DOHH2 (cell line): Measurements from ENCODE around the gene PDZRN4.

Experiments used
- H3F3A ChIP-seq: fragments of 200-600 bp; sonication (generic), shearing (Covaris generic); 2 replicates; pipeline ENCODE4 v1.6.0; 2016; ENCODE audit warnings: antibody characterized with exemption, mild to moderate bottlenecking; ENCODE audit not compliant: control insufficient read depth, insufficient read depth
- H3K27ac ChIP-seq: fragments of 200-600 bp; sonication (generic); 2 replicates; pipeline ENCODE4 v1.5.1; 2014; ENCODE audit warnings: low read depth, mild to moderate bottlenecking, low read length, moderate library complexity
- H3K27me3 ChIP-seq: fragments of 200-600 bp; sonication (generic); 2 replicates; pipeline ENCODE4 v1.6.1; 2014; ENCODE audit warnings: mild to moderate bottlenecking, low read length, mixed read lengths; ENCODE audit not compliant: control insufficient read depth
- H3K36me3 ChIP-seq: fragments of 200-600 bp; sonication (generic); 2 replicates; pipeline ENCODE4 v1.6.1; 2014; ENCODE audit warnings: mild to moderate bottlenecking, low read length, moderate library complexity, mixed read lengths; ENCODE audit not compliant: control insufficient read depth
- H3K4me1 ChIP-seq: fragments of 200-600 bp; sonication (generic); 2 replicates; pipeline ENCODE4 v1.6.1; 2014; ENCODE audit warnings: mild to moderate bottlenecking, low read length, mixed read lengths; ENCODE audit not compliant: control insufficient read depth
- H3K4me2 ChIP-seq: fragments of 200-600 bp; sonication (generic); 2 replicates; pipeline ENCODE4 v1.6.0; 2014; ENCODE audit warnings: mild to moderate bottlenecking, low read length, moderate library complexity
- H3K4me3 ChIP-seq: fragments of 200-600 bp; sonication (generic); 2 replicates; pipeline ENCODE4 v1.5.1; 2014; ENCODE audit warnings: mild to moderate bottlenecking, low read length, mixed read lengths
- H3K79me2 ChIP-seq: fragments of 200-600 bp; sonication (generic); 2 replicates; pipeline ENCODE4 v1.6.1; 2014; ENCODE audit warnings: mild to moderate bottlenecking, low read length, mixed read lengths; ENCODE audit not compliant: control insufficient read depth
- H3K9me2 ChIP-seq: fragments of 200-600 bp; sonication (generic); replicated peaks from 2 replicates; pipeline ENCODE4 v1.6.1; 2014; ENCODE audit warnings: mild to moderate bottlenecking, low read length, mixed read lengths; ENCODE audit not compliant: control insufficient read depth
- H3K9me3 ChIP-seq: fragments of 200-600 bp; sonication (generic); 2 replicates; pipeline ENCODE4 v1.6.1; 2014; ENCODE audit warnings: antibody characterized with exemption, low read length, mixed read lengths; ENCODE audit not compliant: control insufficient read depth, insufficient read depth
- H4K20me1 ChIP-seq: fragments of 200-600 bp; sonication (generic); 2 replicates; pipeline ENCODE4 v1.6.0; 2014; ENCODE audit warnings: low read depth, mild to moderate bottlenecking, antibody characterized with exemption, low read length, moderate library complexity; ENCODE audit not compliant: control insufficient read depth, insufficient read depth
- CTCF ChIP-seq: fragments of 200-600 bp; sonication (generic); IDR thresholded peaks from one replicate; pipeline ENCODE4 v1.5.1; 2014; ENCODE audit warnings: antibody characterized with exemption, mild to moderate bottlenecking, low read depth, low read length; ENCODE audit not compliant: poor library complexity, severe bottlenecking
- EZH2phosphoT487 ChIP-seq: fragments of 200-600 bp; sonication (generic); IDR thresholded peaks from 2 replicates; pipeline ENCODE4 v1.6.1; 2017; ENCODE audit warnings: borderline replicate concordance, mild to moderate bottlenecking, antibody characterized with exemption, low read length, moderate library complexity, mixed read lengths

Gene PDZRN4

GRCh38 chr12:41585784-41586183 lies 397.7 kb downstream of the PDZRN4 start:
- Histone ChIP-seq H3K4me2 (no peak overlapping the region), H3K9me3 (no peaks in the 10 kb centered on the region), H3K4me3 (no peak overlapping the region), H3K79me2 (no peaks in the 10 kb centered on the region), H3K27me3 (no peaks in the 10 kb centered on the region), H3K4me1 (no peaks in the 10 kb centered on the region), H3F3A (no peaks in the 10 kb centered on the region), H4K20me1 (no peaks in the 10 kb centered on the region), H3K9me2 (no peaks in the 10 kb centered on the region), H3K27ac (no peak overlapping the region), H3K36me3 (no peaks in the 10 kb centered on the region)
- TF ChIP-seq CTCF (no peak), EZH2phosphoT487 (no peak)

GRCh38 chr12:41587574-41587973 lies 399.5 kb downstream of the PDZRN4 start:
- no peaks in the 10 kb centered on the region for H3K9me2 ChIP-seq
- TF ChIP-seq CTCF (no peak), EZH2phosphoT487 (no peak)
- no peaks in the 10 kb centered on the region for H3F3A ChIP-seq
- H3K79me2 ChIP-seq = no peaks in the 10 kb centered on the region
- H3K4me3 ChIP-seq = no peak overlapping the region
- H3K4me1 ChIP-seq = no peaks in the 10 kb centered on the region
- H3K9me3 ChIP-seq = no peaks in the 10 kb centered on the region
- H4K20me1 ChIP-seq = no peaks in the 10 kb centered on the region
- no peak overlapping the region for H3K4me2 ChIP-seq
- H3K36me3 ChIP-seq = no peaks in the 10 kb centered on the region
- H3K27me3 ChIP-seq = no peaks in the 10 kb centered on the region
- H3K27ac ChIP-seq = no peak overlapping the region

GRCh38 chr12:41589878-41590277 lies 401.8 kb downstream of the PDZRN4 start:
- Histone ChIP-seq H3K36me3 (no peaks in the 10 kb centered on the region), H4K20me1 (no peaks in the 10 kb centered on the region), H3K9me3 (no peaks in the 10 kb centered on the region), H3K9me2 (no peaks in the 10 kb centered on the region), H3K27me3 (no peaks in the 10 kb centered on the region), H3K79me2 (no peaks in the 10 kb centered on the region), H3F3A (no peaks in the 10 kb centered on the region), H3K4me2 (no peak overlapping the region), H3K4me3 (no peak overlapping the region), H3K27ac (no peak overlapping the region), H3K4me1 (no peaks in the 10 kb centered on the region)
- TF ChIP-seq EZH2phosphoT487 (no peak), CTCF (no peak)

GRCh38 chr12:41596190-41596589 lies 408.1 kb downstream of the PDZRN4 start:
- no peak overlapping the region for H3K27ac ChIP-seq
- no peaks in the 10 kb centered on the region for H3K27me3 ChIP-seq
- H3K9me2 ChIP-seq = no peaks in the 10 kb centered on the region
- TF ChIP-seq CTCF (no peak), EZH2phosphoT487 (no peak)
- H3F3A ChIP-seq = no peaks in the 10 kb centered on the region
- H3K4me1 ChIP-seq = no peaks in the 10 kb centered on the region
- H3K4me3 ChIP-seq = no peak overlapping the region
- no peak overlapping the region for H3K4me2 ChIP-seq
- H3K36me3 ChIP-seq = no peaks in the 10 kb centered on the region
- H4K20me1 ChIP-seq = no peaks in the 10 kb centered on the region
- H3K79me2 ChIP-seq = no peaks in the 10 kb centered on the region
- no peaks in the 10 kb centered on the region for H3K9me3 ChIP-seq
